ENCODE data around the gene DUSP14.

- TF ChIP-seq CTCF (IDR thresholded peaks at IDR 0.05), result no peak
- TF ChIP-seq SP1 (CRISPR knock-in tag; conservative IDR thresholded peaks at IDR 0.05), result no peak
- no peak for TF ChIP-seq NFYB (CRISPR knock-in tag; conservative IDR thresholded peaks at IDR 0.05; ENCODE audit: low read depth)
- no peak for TF ChIP-seq ZSCAN18 (CRISPR knock-in tag; IDR thresholded peaks at IDR 0.05)
- TF ChIP-seq ATF3 (CRISPR knock-in tag; conservative IDR thresholded peaks at IDR 0.05), result no peak
These were observed 5.3 kb downstream of the DUSP14 start for GRCh38 chr17:37494971-37495370.

All from WTC11 (cell line).